Effector CD4-positive, alpha-beta T cell (primary cell): ENCODE measurements around the gene PHOSPHO1.
"Not testable (repeated sequence)": the region's sequence is repeated elsewhere in the genome, so short reads cannot be mapped to it uniquely, and the experiment has no call there.

ENCODE experiments used
- DNase-seq: peaks from one replicate; pipeline ENCODE4 v3.0.0-alpha.2; 2020

PHOSPHO1 gene

GRCh38 chr17:49191409-49191916 lies 39.1 kb downstream of the PHOSPHO1 start:
- DNase-seq, result no peak

GRCh38 chr17:49190932-49191331 lies 39.7 kb downstream of the PHOSPHO1 start:
- DNase-seq, result no peak

GRCh38 chr17:49187301-49187700 lies 43.3 kb downstream of the PHOSPHO1 start:
- DNase-seq, result no peak

- not testable (repeated sequence) for DNase-seq
These were observed 45.2 kb downstream of the PHOSPHO1 start for GRCh38 chr17:49185381-49185780.

- not testable (repeated sequence) for DNase-seq
These were observed 46.1 kb downstream of the PHOSPHO1 start for GRCh38 chr17:49184522-49184921.

- DNase-seq, result no peak
These were observed 46.8 kb downstream of the PHOSPHO1 start for GRCh38 chr17:49183801-49184200.

- no peak for DNase-seq
These were observed 47.2 kb downstream of the PHOSPHO1 start for GRCh38 chr17:49183341-49183740.

GRCh38 chr17:49180998-49181635 lies 49.5 kb downstream of the PHOSPHO1 start:
- no peak for DNase-seq

GRCh38 chr17:49180303-49180702 lies 50.3 kb downstream of the PHOSPHO1 start:
- peak; percentile 57 for DNase-seq

GRCh38 chr17:49175978-49176377 lies 54.6 kb downstream of the PHOSPHO1 start:
- not testable (repeated sequence) for DNase-seq
